LNCAP (cell line): ENCODE data around the gene ZDHHC22.

Source experiments
- CTCF ChIP-seq: fragments of 450-650 bp; IDR thresholded peaks from 2 replicates; pipeline ENCODE4 v1.5.1; 2017; ENCODE audit warnings: mild to moderate bottlenecking

Gene ZDHHC22

GRCh38 chr14:77142005-77142800, 612 bp upstream of the ZDHHC22 start:
- TF ChIP-seq CTCF: no peak

- TF ChIP-seq CTCF: no peak
Observed at GRCh38 chr14:77140359-77141213, 1.0 kb downstream of the ZDHHC22 start.

- peak; percentile 81 for TF ChIP-seq CTCF
Observed at GRCh38 chr14:77139540-77140358, 1.8 kb downstream of the ZDHHC22 start.

- TF ChIP-seq CTCF: no peak
Observed at GRCh38 chr14:77139022-77139421, 2.6 kb downstream of the ZDHHC22 start.

GRCh38 chr14:77133720-77134338, 7.8 kb downstream of the ZDHHC22 start:
- no peak for TF ChIP-seq CTCF

GRCh38 chr14:77131871-77132486, 9.6 kb downstream of the ZDHHC22 start:
- no peak for TF ChIP-seq CTCF
